Common myeloid progenitor, CD34-positive (primary cell): ENCODE data around the gene STUB1.

Source experiments
- CTCF ChIA-PET: fragments of 350-600 bp; sonication (Branson Sonifier 250); formaldehyde crosslinking; loops from one replicate; lab custom pipeline; 2021; ENCODE audit warnings: antibody characterized with exemption; lab: Charles Lee
- POLR2A ChIA-PET: fragments of 350-600 bp; sonication (Branson Sonifier 250); formaldehyde crosslinking; loops from one replicate; lab custom pipeline; 2021; ENCODE audit warnings: antibody characterized with exemption; lab: Charles Lee
- DNase-seq, 3 donors: peaks; one replicate each; pipeline versions ENCODE4 v3.0.0 to v3.0.0-alpha.2; 2013
- H3K27ac ChIP-seq, 2 experiments: 1 replicate in 1 of 2; 2 replicates in 1 of 2; pipeline ENCODE4 v1.7.0; 2013; ENCODE audit warnings: inconsistent platforms in 2 of 2, low read length in 2 of 2, mild to moderate bottlenecking in 2 of 2, low read depth in 1 of 2, moderate library complexity in 1 of 2; ENCODE audit not compliant: severe bottlenecking in 2 of 2, insufficient read depth in 1 of 2, poor library complexity in 1 of 2
- H3K27me3 ChIP-seq, 5 experiments: replicated peaks in 2 of 5; 1 replicate in 3 of 5; 2 replicates in 2 of 5; pipeline versions ENCODE4 v1.6.1 to v1.7.0; 2013; ENCODE audit warnings: low read length in 4 of 5, mild to moderate bottlenecking in 2 of 5, moderate library complexity in 2 of 5, inconsistent platforms in 1 of 5; ENCODE audit not compliant: insufficient read depth in 5 of 5, control insufficient read depth in 4 of 5
- H3K36me3 ChIP-seq, 4 experiments: 1 replicate in 2 of 4; 2 replicates in 2 of 4; pipeline versions ENCODE4 v1.6.1 to v1.7.0; 2013; ENCODE audit warnings: low read length in 3 of 4, control low read depth in 1 of 4, mild to moderate bottlenecking in 1 of 4; ENCODE audit not compliant: control insufficient read depth in 4 of 4, insufficient read depth in 4 of 4
- H3K4me1 ChIP-seq, 4 experiments: 1 replicate in 3 of 4; 2 replicates in 1 of 4; pipeline versions ENCODE4 v1.6.1 to v1.7.1; 2013; ENCODE audit warnings: low read length in 3 of 4, mild to moderate bottlenecking in 3 of 4, control low read depth in 1 of 4, inconsistent platforms in 1 of 4, moderate library complexity in 1 of 4; ENCODE audit not compliant: control insufficient read depth in 4 of 4, insufficient read depth in 4 of 4; ENCODE audit errors: control extremely low read depth in 1 of 4
- H3K4me3 ChIP-seq, 7 experiments: 1 replicate in 4 of 7; 2 replicates in 3 of 7; pipeline versions ENCODE4 v1.5.1 to v1.7.0; 2013; ENCODE audit warnings: mild to moderate bottlenecking in 7 of 7, low read length in 6 of 7, moderate library complexity in 6 of 7, inconsistent platforms in 2 of 7, low read depth in 2 of 7, control low read depth in 1 of 7; ENCODE audit not compliant: insufficient read depth in 4 of 7, control insufficient read depth in 1 of 7; ENCODE audit errors: extremely low read depth in 1 of 7
- H3K9me3 ChIP-seq, 5 experiments: 1 replicate in 4 of 5; 2 replicates in 1 of 5; pipeline versions ENCODE4 v1.6.1 to v1.7.1; 2013; ENCODE audit warnings: low read length in 4 of 5, mild to moderate bottlenecking in 2 of 5, inconsistent platforms in 1 of 5, low read depth in 1 of 5, moderate library complexity in 1 of 5; ENCODE audit not compliant: control insufficient read depth in 4 of 5, insufficient read depth in 2 of 5; ENCODE audit errors: control extremely low read depth in 1 of 5
- WGBS: methylation state at CpG from one replicate; pipeline ENCODE4 v1.1.5; 2013; ENCODE audit not compliant: insufficient coverage; 5-methylcytosine and 5-hydroxymethylcytosine counted together

Gene STUB1

DNA sequence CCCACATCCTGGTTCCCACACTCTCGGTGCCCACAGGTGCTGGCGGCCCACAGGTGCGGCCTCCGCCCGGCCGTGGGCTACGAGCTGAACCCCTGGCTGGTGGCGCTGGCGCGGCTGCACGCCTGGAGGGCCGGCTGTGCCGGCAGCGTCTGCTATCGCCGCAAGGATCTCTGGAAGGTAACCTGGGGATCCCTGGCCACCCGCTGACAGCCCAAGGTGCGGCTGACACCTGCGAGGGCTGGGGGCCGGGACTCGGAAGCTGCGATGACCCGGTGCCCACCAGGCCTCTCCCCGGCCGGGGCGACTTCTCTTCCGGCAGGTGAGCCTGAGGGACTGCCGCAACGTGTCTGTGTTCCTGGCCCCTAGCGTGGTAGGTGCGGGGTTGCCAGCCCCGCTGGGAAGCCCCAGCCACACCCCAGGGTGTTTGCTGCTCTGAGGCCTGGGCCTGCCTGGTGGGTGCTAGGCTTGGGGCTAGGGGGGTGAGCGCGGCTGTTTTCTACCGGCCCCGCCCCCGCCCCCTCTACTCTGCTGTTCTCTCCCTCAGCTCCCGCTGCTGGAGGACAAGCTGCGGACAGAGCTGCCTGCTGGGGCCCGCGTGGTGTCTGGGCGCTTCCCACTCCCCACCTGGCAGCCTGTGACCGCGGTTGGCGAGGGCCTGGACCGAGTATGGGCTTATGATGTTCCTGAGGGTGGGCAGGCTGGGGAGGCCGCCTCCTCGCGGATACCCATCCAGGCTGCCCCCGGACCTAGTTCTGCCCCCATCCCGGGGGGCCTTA is 41.7 kb downstream of the STUB1 start:
- no peaks in the 10 kb centered on the region for H3K9me3 ChIP-seq
- H3K27ac ChIP-seq: no peak overlapping the region
- ChIA-PET CTCF (interaction anchor here (1.0 to 4.3 kb wide), 7 partner anchors 8 to 64 kb away, joined by 3 to 23 read pairs (median 3); partner anchors contain the start of gene CIAO3), POLR2A (interaction anchor here (0.6 kb wide), 1 partner anchor 67 kb away, joined by 6 read pairs; the partner anchor contains the start of gene CHTF18)
- H3K4me1 ChIP-seq: peaks cover 0 to 45% (median 35%) of the 10 kb centered on the region in 4 experiments
- peak in 1 of 3 donors; percentile 49 for DNase-seq
- H3K36me3 ChIP-seq: peaks cover 0 to 6% (median 0%) of the 10 kb centered on the region in 4 experiments
- peak overlapping the region in 5 of 7 experiments; percentile 32 to 83 (median 82) for H3K4me3 ChIP-seq
- peaks cover 0 to 17% (median 0%) of the 10 kb centered on the region in 5 experiments for H3K27me3 ChIP-seq
- WGBS: 88% methylated on average over 38 of the region's 51 CpGs

DNA sequence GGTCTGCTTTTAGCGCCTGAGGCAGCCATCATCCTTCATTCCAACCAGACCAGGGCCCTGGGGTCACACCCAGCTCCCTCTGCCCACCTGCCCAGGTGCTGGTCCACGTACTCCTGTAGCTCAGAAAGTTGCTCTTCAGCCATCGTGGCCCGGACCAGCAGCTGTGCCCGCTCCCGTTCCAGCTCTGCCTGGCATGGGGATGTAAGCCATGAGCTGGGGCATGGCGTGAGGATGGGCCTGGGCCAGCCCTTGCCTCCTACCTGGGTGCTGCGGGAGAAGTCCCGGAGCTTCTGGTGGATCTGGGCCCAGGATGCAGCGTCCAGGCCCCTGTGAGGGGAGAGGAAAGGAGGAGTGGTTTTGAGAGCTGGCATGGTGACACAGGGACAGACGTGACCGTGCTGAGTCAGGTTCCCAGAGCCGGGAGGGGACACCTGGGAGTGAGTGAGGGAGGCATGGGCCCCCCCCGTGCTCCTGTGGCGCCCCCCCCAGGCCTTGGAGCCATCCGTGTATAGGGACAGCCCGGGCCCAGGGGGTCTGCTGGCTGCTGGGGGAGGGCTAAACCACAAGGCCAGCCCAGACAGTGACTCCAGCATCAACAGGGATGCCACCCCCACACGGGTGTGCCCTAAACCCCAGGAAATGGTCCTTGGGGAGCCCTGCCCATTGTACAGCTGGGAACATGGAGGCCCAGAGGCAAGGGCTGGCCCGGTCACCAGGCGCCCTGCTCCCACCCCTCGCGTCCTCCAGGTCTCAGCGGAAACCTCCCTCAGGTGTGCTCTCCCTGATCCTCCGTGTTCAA is 42.8 kb downstream of the STUB1 start:
- no peak overlapping the region for H3K27ac ChIP-seq
- POLR2A ChIA-PET: no interaction called here
- 91% methylated on average over 22 of the region's 24 CpGs for WGBS

DNA sequence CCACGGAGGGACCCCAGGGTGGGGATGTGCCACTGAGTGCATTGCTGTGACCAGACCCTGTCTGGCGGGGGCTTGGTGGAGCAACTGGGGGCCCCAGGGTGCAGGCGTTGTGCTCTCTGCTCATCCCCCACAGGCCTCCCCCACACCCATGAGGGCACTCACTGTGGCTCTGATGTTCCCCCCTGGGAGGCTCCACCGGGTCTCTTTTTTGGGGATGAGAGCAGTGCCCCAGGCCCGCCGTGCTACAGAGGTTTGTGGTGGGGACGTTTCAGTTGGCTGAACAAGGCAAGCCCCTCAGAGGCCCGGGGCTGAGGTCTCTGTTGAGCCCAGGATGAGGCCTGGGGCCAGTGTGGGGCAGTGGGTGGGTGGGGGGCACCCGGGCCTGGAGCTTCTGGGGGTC is 43.5 kb downstream of the STUB1 start:
- peaks cover 0 to 6% (median 0%) of the 10 kb centered on the region in 4 experiments for H3K36me3 ChIP-seq
- CTCF ChIA-PET: interaction anchor here (0.8 kb wide), 1 partner anchor 61 kb away, joined by 3 read pairs; no protein-coding TSS in a partner anchor

More for the DNA sequence above, 42.8 kb downstream of the STUB1 start:
- CTCF ChIA-PET: interaction anchor here (1.0 to 4.3 kb wide), 4 partner anchors 12 to 63 kb away, joined by 3 to 23 read pairs (median 3); partner anchors contain the start of gene CIAO3
- peaks cover 0 to 10% (median 0%) of the 10 kb centered on the region in 5 experiments for H3K27me3 ChIP-seq
- peaks cover 0 to 6% (median 0%) of the 10 kb centered on the region in 4 experiments for H3K36me3 ChIP-seq
- no peak overlapping the region for H3K4me3 ChIP-seq
- H3K4me1 ChIP-seq: peaks cover 0 to 50% (median 43%) of the 10 kb centered on the region in 4 experiments
- DNase-seq: no peak
- no peaks in the 10 kb centered on the region for H3K9me3 ChIP-seq

DNA sequence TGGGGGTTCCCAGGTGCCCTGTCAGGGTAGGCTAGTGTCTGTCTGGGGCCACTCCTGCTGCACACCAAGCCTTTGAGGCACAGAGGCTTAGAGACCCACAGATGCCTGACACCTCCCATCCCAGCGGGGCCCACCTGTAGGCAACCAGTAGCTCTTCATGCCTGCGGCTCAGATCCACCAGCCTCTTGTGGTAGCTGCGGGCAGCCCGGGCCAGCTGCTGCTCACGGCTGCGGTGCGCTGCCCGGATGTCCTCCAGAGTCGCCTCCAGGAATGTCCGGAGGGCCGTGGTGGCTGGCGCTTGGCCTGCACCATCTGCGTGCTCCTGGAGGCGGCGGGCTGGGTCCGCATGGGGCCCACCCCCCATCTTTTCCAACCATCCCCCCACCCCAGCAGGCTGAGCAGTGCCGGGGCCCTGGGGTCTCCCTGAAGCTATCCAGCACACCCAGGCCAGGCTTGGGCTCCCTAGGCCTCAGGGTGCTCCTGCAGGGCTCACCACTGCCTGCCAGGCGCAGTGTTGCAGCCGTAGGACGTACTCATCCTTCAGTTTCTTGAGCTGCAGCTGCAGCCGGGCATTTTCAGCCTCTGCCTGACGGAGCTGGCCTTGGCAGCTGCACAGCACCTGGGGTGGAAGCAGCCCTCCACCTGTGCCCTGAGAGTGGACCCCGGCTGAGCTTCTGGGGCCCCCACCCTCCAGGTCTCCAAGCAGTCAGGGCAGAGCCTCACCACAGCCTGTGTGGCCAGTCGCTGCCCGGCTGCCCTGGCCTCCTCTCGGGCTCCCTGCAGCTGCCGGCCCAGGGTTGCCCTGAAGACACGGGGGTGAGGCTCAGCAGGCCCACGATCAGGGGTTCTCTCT is 44.2 kb downstream of the STUB1 start:
- 87% methylated on average over 24 of the region's 29 CpGs for WGBS
- H3K36me3 ChIP-seq: peaks cover 0 to 6% (median 1%) of the 10 kb centered on the region in 4 experiments
- no peaks in the 10 kb centered on the region for H3K9me3 ChIP-seq
- H3K27ac ChIP-seq: no peak overlapping the region
- H3K4me3 ChIP-seq: no peak overlapping the region
- CTCF ChIA-PET: interaction anchor here (0.8 to 2.8 kb wide), 4 partner anchors 13 to 60 kb away, joined by 3 to 15 read pairs (median 4); partner anchors contain the start of genes CIAO3 and WDR24
- POLR2A ChIA-PET: no interaction called here
- peaks cover 0 to 10% (median 0%) of the 10 kb centered on the region in 5 experiments for H3K27me3 ChIP-seq
- DNase-seq: no peak
- peaks cover 0 to 47% (median 43%) of the 10 kb centered on the region in 4 experiments for H3K4me1 ChIP-seq

More for the DNA sequence above, 43.5 kb downstream of the STUB1 start:
- WGBS: 100% methylated on average over 1 of the region's 9 CpGs
- POLR2A ChIA-PET: no interaction called here
- Histone ChIP-seq H3K4me3 (no peak overlapping the region), H3K27me3 (peaks cover 0 to 10% (median 0%) of the 10 kb centered on the region in 5 experiments), H3K4me1 (peaks cover 0 to 49% (median 48%) of the 10 kb centered on the region in 4 experiments), H3K27ac (no peak overlapping the region), H3K9me3 (no peaks in the 10 kb centered on the region)
- no peak for DNase-seq

DNA sequence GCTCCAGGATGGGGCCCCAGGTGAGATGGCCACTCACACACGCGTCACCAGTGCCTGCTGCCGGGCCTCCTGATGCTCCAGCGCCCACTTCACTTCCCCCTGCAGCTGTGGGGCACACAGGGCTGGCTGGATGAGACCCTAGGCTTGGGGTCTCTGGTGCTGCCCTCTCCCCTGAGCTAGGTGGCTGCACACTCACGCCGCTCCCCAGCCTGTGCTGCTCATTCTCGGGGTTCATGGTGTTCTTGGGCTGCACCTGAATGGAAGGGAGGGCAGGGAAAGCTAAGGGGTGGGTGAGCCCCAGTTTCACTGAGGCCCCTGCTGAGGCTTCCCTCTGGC is 44.8 kb downstream of the STUB1 start:
- POLR2A ChIA-PET: interaction anchor here (0.6 to 1.4 kb wide), 2 partner anchors 9 to 19 kb away, joined by 3 to 4 read pairs; no protein-coding TSS in a partner anchor
- no peak overlapping the region for H3K27ac ChIP-seq
- H3K9me3 ChIP-seq: no peaks in the 10 kb centered on the region
- peaks cover 0 to 12% (median 6%) of the 10 kb centered on the region in 4 experiments for H3K36me3 ChIP-seq
- CTCF ChIA-PET: interaction anchor here (0.9 to 2.8 kb wide), 4 partner anchors 13 to 40 kb away, joined by 3 to 15 read pairs (median 4); partner anchors contain the start of genes CIAO3 and WDR24
- DNase-seq: no peak
- peaks cover 0 to 41% (median 37%) of the 10 kb centered on the region in 4 experiments for H3K4me1 ChIP-seq
- peaks cover 0 to 10% (median 0%) of the 10 kb centered on the region in 5 experiments for H3K27me3 ChIP-seq
- H3K4me3 ChIP-seq: no peak overlapping the region
- 86% methylated on average over 7 of the region's 7 CpGs for WGBS
